ENCODE data around the gene ARHGAP10. TPM values are rescaled to one million over a fixed set of nuclear protein-coding genes. Genes with fewer than 3 reads are reported as not detected.
A peak's percentile ranks its signal among the peaks of the same experiment; 100 is the strongest.

Gene ARHGAP10
- total and polyA plus RNA-seq, 10 of the 15 experiments (the other 5 are each of a cell fraction or from before 2014, with no cell fraction given): 1.3 to 25.8 (median 17.2) TPM

- Histone ChIP-seq H3K4me2 (ENCODE audit: control insufficient read depth, insufficient read depth) (no peak overlapping the region; the same call in 1 of the 2 replicates), H3K27ac (ENCODE audit: control insufficient read depth, insufficient read depth) (no peak overlapping the region; the same call in 1 of the 2 replicates), H3K9me3 (replicated peaks; ENCODE audit: control insufficient read depth, insufficient read depth, low read length) (no peaks in the 10 kb centered on the region), H2AFZ (ENCODE audit: control insufficient read depth, low read depth, low read length) (no peak overlapping the region), H4K20me1 (ENCODE audit: control insufficient read depth, insufficient read depth) (no peaks in the 10 kb centered on the region), H3K79me2 (ENCODE audit: control insufficient read depth, insufficient read depth, low read length) (peaks cover 59% of the 10 kb centered on the region), H3K27me3 (replicated peaks in 1 of 2; ENCODE audit: control insufficient read depth in 2 of 2, insufficient read depth in 2 of 2, low read length in 1 of 2) (no peaks in the 10 kb centered on the region), H3K36me3 (ENCODE audit: control insufficient read depth in 2 of 2, insufficient read depth in 2 of 2, low read length in 1 of 2) (no peaks in the 10 kb centered on the region; a peak in 1 of 4 replicates), H3K9ac (ENCODE audit: control insufficient read depth, insufficient read depth, low read length) (no peak overlapping the region), H3K4me3 (no peak overlapping the region), H3K4me1 (ENCODE audit: control insufficient read depth, insufficient read depth, low read length) (peaks cover 17% of the 10 kb centered on the region)
- FAIRE-seq: no peak
- ATAC-seq: peak; percentile 58
- no TSS peak for BruUV-seq (replicated peaks)
- WGBS (ENCODE audit: insufficient coverage, insufficient replicate concordance, low lambda C conversion rate, missing lambda C conversion rate): 50% methylated on average over 1 of the region's 1 CpG
- RAD21 ChIA-PET (ENCODE audit: unreplicated experiment): interaction anchor here (0.9 to 1.5 kb wide), 5 partner anchors 19 to 106 kb away, joined by 3 to 4 read pairs (median 3); no protein-coding TSS in a partner anchor
- in situ Hi-C loops (cut with MboI): no loop called here
- intact Hi-C loops (cut with micrococcal nuclease; ENCODE audit: unreplicated experiment): no loop called here
- no peak for DNase-seq (ENCODE audit: low read depth, low spot score)
- CTCF ChIA-PET: interaction anchor here (0.6 to 1.1 kb wide), 5 partner anchors 21 to 480 kb away, joined by 3 to 4 read pairs (median 3); no protein-coding TSS in a partner anchor
- POLR2A ChIA-PET: no interaction called here
- SMC1A ChIA-PET (ENCODE audit: uncharacterized antibody, unreplicated experiment): interaction anchor here (0.6 to 1.6 kb wide), 10 partner anchors 9 to 106 kb away, joined by 3 to 5 read pairs (median 3); no protein-coding TSS in a partner anchor
- TF ChIP-seq ZNF592 (IDR thresholded peaks at IDR 0.05) (no peak), CBX3 (IDR thresholded peaks at IDR 0.05; ENCODE audit: borderline replicate concordance, low read depth) (no peak), LARP7 (IDR thresholded peaks at IDR 0.05) (no peak), MYB (IDR thresholded peaks at IDR 0.05; ENCODE audit: borderline replicate concordance, low read depth, low read length) (no peak), SKIL (IDR thresholded peaks at IDR 0.05; ENCODE audit: low read depth, poor library complexity, severe bottlenecking) (no peak), REST (IDR thresholded peaks at IDR 0.05; ENCODE audit: low read depth, low read length) (no peak), CUX1 (IDR thresholded peaks at IDR 0.05; ENCODE audit: insufficient replicate concordance, low read depth, low read length) (no peak), CHD1 (IDR thresholded peaks at IDR 0.05; ENCODE audit: low read depth, low read length) (no peak)
Measured at GRCh38 chr4:147760695-147761094, 28.8 kb downstream of the ARHGAP10 start.

Data from GM12878 (cell line).